H9 (cell line): ENCODE data around the gene CXCR5. TPM values are rescaled to one million over a fixed set of nuclear protein-coding genes. Genes with fewer than 3 reads are reported as not detected.

Experiments used
- DNase-seq: peaks from one replicate; pipeline ENCODE4 v3.0.0-alpha.2; 2017
- H2AFZ ChIP-seq: one replicate; pipeline ENCODE4 v1.6.1; 2013; ENCODE audit warnings: mild to moderate bottlenecking, low read length, control low read depth, moderate library complexity
- H2AK5ac ChIP-seq: 2 replicates; pipeline ENCODE4 v1.6.1; 2013; ENCODE audit warnings: low read length, control low read depth, mixed read lengths; ENCODE audit not compliant: insufficient read length
- H2BK120ac ChIP-seq: one replicate; pipeline ENCODE4 v1.6.1; 2013; ENCODE audit warnings: low read depth, mild to moderate bottlenecking, low read length, control low read depth, inconsistent platforms; ENCODE audit not compliant: poor library complexity, severe bottlenecking
- H2BK12ac ChIP-seq: 2 replicates; pipeline ENCODE4 v1.6.1; 2013; ENCODE audit warnings: low read length, control low read depth, mixed read lengths, low read depth; ENCODE audit not compliant: insufficient read length
- H2BK15ac ChIP-seq: 2 replicates; pipeline ENCODE4 v1.6.1; 2013; ENCODE audit warnings: low read depth, low read length, control low read depth
- H2BK20ac ChIP-seq: one replicate; pipeline ENCODE4 v1.6.1; 2013; ENCODE audit warnings: low read depth, mild to moderate bottlenecking, low read length, control low read depth, inconsistent platforms; ENCODE audit not compliant: poor library complexity, severe bottlenecking
- H2BK5ac ChIP-seq: 2 replicates; pipeline ENCODE4 v1.6.1; 2013; ENCODE audit warnings: low read length, control low read depth, mixed read lengths; ENCODE audit not compliant: insufficient read length
- H3K14ac ChIP-seq: 2 replicates; pipeline ENCODE4 v1.6.1; 2013; ENCODE audit warnings: low read length, control low read depth; ENCODE audit not compliant: insufficient read depth
- H3K18ac ChIP-seq: 2 replicates; pipeline ENCODE4 v1.6.1; 2013; ENCODE audit warnings: low read depth, mild to moderate bottlenecking, mixed read lengths, low read length, control low read depth; ENCODE audit not compliant: insufficient read length
- H3K23ac ChIP-seq: 2 replicates; pipeline ENCODE4 v1.6.1; 2013; ENCODE audit warnings: low read length, control low read depth, mixed read lengths, low read depth; ENCODE audit not compliant: insufficient read length
- H3K23me2 ChIP-seq: 2 replicates; pipeline ENCODE4 v1.6.1; 2013; ENCODE audit warnings: low read depth, mild to moderate bottlenecking, mixed read lengths, low read length, control low read depth; ENCODE audit not compliant: insufficient read length, poor library complexity, severe bottlenecking
- H3K27ac ChIP-seq: 2 replicates; pipeline ENCODE4 v1.5.1; 2013; ENCODE audit warnings: low read length, control low read depth, mixed read lengths, low read depth; ENCODE audit not compliant: insufficient read length
- H3K27me3 ChIP-seq: 2 replicates; pipeline ENCODE4 v1.6.1; 2013; ENCODE audit warnings: low read length, control low read depth, inconsistent platforms; ENCODE audit not compliant: insufficient read depth
- H3K4ac ChIP-seq: 2 replicates; pipeline ENCODE4 v1.6.1; 2013; ENCODE audit warnings: low read depth, mild to moderate bottlenecking, control low read depth, inconsistent platforms, low read length, moderate library complexity
- H3K4me1 ChIP-seq: 2 replicates; pipeline ENCODE4 v1.6.1; 2013; ENCODE audit warnings: low read length, control low read depth, inconsistent platforms; ENCODE audit not compliant: insufficient read depth
- H3K4me2 ChIP-seq: 2 replicates; pipeline ENCODE4 v1.6.1; 2013; ENCODE audit warnings: low read length, control low read depth, mixed read lengths; ENCODE audit not compliant: insufficient read length, insufficient read depth
- H3K56ac ChIP-seq: 2 replicates; pipeline ENCODE4 v1.6.1; 2013; ENCODE audit warnings: low read depth, mild to moderate bottlenecking, mixed read lengths, low read length, control low read depth; ENCODE audit not compliant: insufficient read length
- H3K79me1 ChIP-seq: 2 replicates; pipeline ENCODE4 v1.6.1; 2013; ENCODE audit warnings: low read depth, mild to moderate bottlenecking, moderate library complexity, low read length, control low read depth, inconsistent platforms; ENCODE audit not compliant: insufficient read depth, poor library complexity, severe bottlenecking
- H3K79me2 ChIP-seq: 2 replicates; pipeline ENCODE4 v1.6.1; 2013; ENCODE audit warnings: low read length, control low read depth, inconsistent platforms; ENCODE audit not compliant: insufficient read depth
- H3K9ac ChIP-seq: 2 replicates; pipeline ENCODE4 v1.6.1; 2013; ENCODE audit warnings: low read length, control low read depth, mixed read lengths; ENCODE audit not compliant: insufficient read length; ENCODE audit errors: extremely low read depth
- H3K9me3 ChIP-seq: one replicate; pipeline ENCODE4 v1.6.1; 2013; ENCODE audit warnings: low read depth, low read length, inconsistent platforms; ENCODE audit not compliant: control insufficient read depth
- H3T11ph ChIP-seq: one replicate; pipeline ENCODE4 v1.6.1; 2013; ENCODE audit warnings: mild to moderate bottlenecking, low read length, control low read depth, inconsistent platforms
- H4K20me1 ChIP-seq: one replicate; pipeline ENCODE4 v1.6.1; 2013; ENCODE audit not compliant: control insufficient read depth, insufficient read length, insufficient read depth
- H4K5ac ChIP-seq: 2 replicates; pipeline ENCODE4 v1.6.1; 2013; ENCODE audit warnings: low read depth, mild to moderate bottlenecking, mixed read lengths, low read length, control low read depth; ENCODE audit not compliant: insufficient read length
- H4K8ac ChIP-seq: replicated peaks from 2 replicates; pipeline ENCODE4 v1.6.1; 2013; ENCODE audit warnings: low read length, control low read depth, mixed read lengths, low read depth; ENCODE audit not compliant: insufficient read length
- H4K91ac ChIP-seq: 2 replicates; pipeline ENCODE4 v1.6.1; 2013; ENCODE audit warnings: low read depth, mild to moderate bottlenecking, moderate library complexity, mixed read lengths, low read length, control low read depth; ENCODE audit not compliant: insufficient read length
- H3K27ac Mint-ChIP-seq, 3 experiments: 2 replicates in 2 of 3; 3 replicates in 1 of 3; pipeline ENCODE4 v1.8.0; 2020 to 2021; ENCODE audit warnings: mixed read lengths in 3 of 3, mild to moderate bottlenecking in 1 of 3, moderate library complexity in 1 of 3
- H3K27me3 Mint-ChIP-seq: 2 replicates; pipeline ENCODE4 v1.8.0; 2021; ENCODE audit warnings: low read depth, mild to moderate bottlenecking, moderate library complexity, mixed read lengths
- H3K36me3 Mint-ChIP-seq, 3 experiments: 2 replicates in 2 of 3; 3 replicates in 1 of 3; pipeline ENCODE4 v1.8.0; 2020 to 2021; ENCODE audit warnings: low read depth in 3 of 3, mixed read lengths in 3 of 3; ENCODE audit not compliant: insufficient read depth in 1 of 3
- H3K4me1 Mint-ChIP-seq, 2 experiments: 2 replicates each; pipeline ENCODE4 v1.8.0; 2020; ENCODE audit warnings: mixed read lengths in 2 of 2
- H3K4me3 Mint-ChIP-seq, 2 experiments: 2 replicates in 1 of 2; 3 replicates in 1 of 2; pipeline ENCODE4 v1.8.0; 2020 to 2021; ENCODE audit warnings: mild to moderate bottlenecking in 2 of 2, mixed read lengths in 2 of 2, moderate library complexity in 1 of 2
- H3K9me3 Mint-ChIP-seq, 2 experiments: 2 replicates in 1 of 2; 3 replicates in 1 of 2; pipeline ENCODE4 v1.8.0; 2020; ENCODE audit warnings: mild to moderate bottlenecking in 2 of 2, mixed read lengths in 2 of 2, moderate library complexity in 1 of 2
- CTCF ChIP-seq: fragments of 200-600 bp; sonication (generic); conservative IDR thresholded peaks from 3 replicates; pipeline ENCODE4 v1.8.0; 2021; ENCODE audit warnings: antibody characterized with exemption, mild to moderate bottlenecking
- WGBS: extraction: QIAGEN DNeasy Blood & Tissue Kit; methylation state at CpG from one replicate; pipeline ENCODE4 v1.1.7; 2013; ENCODE audit warnings: missing lambda C conversion rate, low lambda C conversion rate, mixed read lengths; ENCODE audit not compliant: insufficient read length; ENCODE audit errors: extremely low coverage; 5-methylcytosine and 5-hydroxymethylcytosine counted together
- total RNA-seq: library from RNA; stranded (reverse); gene quantifications from 2 replicates; pipeline ENCODE4 v1.2.1, GENCODE V29; 2021

The CXCR5 gene
- total RNA-seq, 1 experiment from 2014 or later = 0.07 TPM

GRCh38 chr11:118939404-118939915 lies 55.8 kb downstream of the CXCR5 start:
- no peak overlapping the region for H4K91ac ChIP-seq
- no peak overlapping the region for H3K14ac ChIP-seq
- no peak for TF ChIP-seq CTCF
- H3K4me1 ChIP-seq = peaks cover 7% of the 10 kb centered on the region; the same call in 1 of the 2 replicates
- H3K9me3 ChIP-seq = no peaks in the 10 kb centered on the region
- H2BK15ac ChIP-seq = no peak overlapping the region
- H3K27ac Mint-ChIP-seq = peak overlapping the region in 1 of 3 experiments; percentile 52; a peak in 1 of 7 replicates
- no peak overlapping the region for H3K27ac ChIP-seq
- no peak overlapping the region for H2BK20ac ChIP-seq
- H3K4ac ChIP-seq = no peak overlapping the region
- no peak overlapping the region for H3K4me2 ChIP-seq
- H3K56ac ChIP-seq = no peak overlapping the region
- no peaks in the 10 kb centered on the region for H3K9me3 Mint-ChIP-seq
- no peak overlapping the region for H3K9ac ChIP-seq
- H3K23me2 ChIP-seq = no peaks in the 10 kb centered on the region
- peaks cover 23 to 33% of the 10 kb centered on the region in 2 experiments for H3K4me1 Mint-ChIP-seq
- H2AFZ ChIP-seq = no peak overlapping the region
- no peak overlapping the region for H3K18ac ChIP-seq
- no peak overlapping the region for H4K5ac ChIP-seq
- no peaks in the 10 kb centered on the region for H3K79me2 ChIP-seq
- no peak overlapping the region for H2BK5ac ChIP-seq
- no peaks in the 10 kb centered on the region for H3K79me1 ChIP-seq
- no peak overlapping the region for H2BK12ac ChIP-seq
- no peak overlapping the region for H2BK120ac ChIP-seq
- no peaks in the 10 kb centered on the region for H3K36me3 Mint-ChIP-seq
- peaks cover 2% of the 10 kb centered on the region; the same call in 1 of the 2 replicates for H3K27me3 ChIP-seq
- no peak overlapping the region for H4K8ac ChIP-seq
- DNase-seq = no peak
- H4K20me1 ChIP-seq = no peaks in the 10 kb centered on the region
- H3K23ac ChIP-seq = no peak overlapping the region
- H2AK5ac ChIP-seq = no peak overlapping the region
- no CpG with 5 or more reads among the region's 8 CpGs for WGBS
- H3T11ph ChIP-seq = no peak overlapping the region
- H3K4me3 Mint-ChIP-seq = peak overlapping the region in 1 of 2 experiments; percentile 13; a peak in 2 of 5 replicates
- peaks cover 34% of the 10 kb centered on the region for H3K27me3 Mint-ChIP-seq
